Measurements from ENCODE around the gene BCL2L12.
A peak's percentile ranks its signal among the peaks of the same experiment; 100 is the strongest.

The BCL2L12 gene

DNA sequence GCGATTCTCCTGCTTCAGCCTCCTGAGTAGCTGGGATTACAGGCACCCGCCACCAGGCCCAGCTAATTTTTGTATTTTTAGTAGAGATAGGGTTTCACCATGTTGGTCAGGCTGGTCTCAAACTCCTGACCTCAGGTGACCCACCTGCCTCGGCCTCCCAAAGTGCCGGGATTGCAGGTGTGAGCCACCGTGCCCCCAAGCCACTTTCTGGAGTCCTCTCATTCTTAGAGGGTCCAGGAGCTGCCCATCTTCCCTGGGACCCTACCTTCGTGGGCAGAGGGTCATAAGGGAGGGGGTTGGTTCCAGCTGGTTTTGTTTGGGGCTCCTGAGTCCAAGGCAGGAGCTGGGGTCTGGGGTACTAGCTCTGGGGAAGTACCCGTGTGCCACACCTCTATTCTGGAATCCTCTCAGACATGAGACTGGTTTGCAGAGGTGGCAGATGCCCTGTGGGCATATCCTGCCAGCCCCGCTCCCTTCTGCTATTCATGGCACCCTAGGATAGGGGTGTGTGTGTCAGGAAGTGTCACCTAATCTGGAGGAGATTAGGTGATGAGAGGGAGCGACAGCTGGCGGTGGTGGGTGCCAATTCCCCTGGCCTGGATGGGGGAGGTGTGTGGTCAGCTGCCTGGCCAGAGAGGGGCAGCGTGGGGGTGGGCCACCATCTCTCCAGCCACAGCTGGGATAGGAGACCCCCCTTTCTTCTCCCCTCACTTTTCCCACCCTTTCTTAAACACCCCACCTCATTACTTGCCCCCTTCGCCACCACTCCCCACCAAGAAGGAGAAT lies 13.4 kb downstream of the BCL2L12 start:
- POLR2A ChIA-PET, result interaction anchor here (0.5 to 1.6 kb wide), 5 partner anchors 12 to 121 kb away, joined by 3 to 5 read pairs (median 3); partner anchors contain the start of genes RRAS and SCAF1
- TF ChIP-seq FOXM1 (IDR thresholded peaks at IDR 0.05; ENCODE audit: borderline replicate concordance), result no peak
- no peak for TF ChIP-seq TARDBP (IDR thresholded peaks at IDR 0.05)
- TF ChIP-seq FOXK2 (IDR thresholded peaks at IDR 0.05), result no peak
- no peak for TF ChIP-seq HDGF (IDR thresholded peaks at IDR 0.05; ENCODE audit: borderline replicate concordance)
- no peak for TF ChIP-seq NFRKB (IDR thresholded peaks at IDR 0.05)
- no peak for TF ChIP-seq LEF1 (IDR thresholded peaks at IDR 0.05; ENCODE audit: borderline replicate concordance)
- TF ChIP-seq, protein P1, sequence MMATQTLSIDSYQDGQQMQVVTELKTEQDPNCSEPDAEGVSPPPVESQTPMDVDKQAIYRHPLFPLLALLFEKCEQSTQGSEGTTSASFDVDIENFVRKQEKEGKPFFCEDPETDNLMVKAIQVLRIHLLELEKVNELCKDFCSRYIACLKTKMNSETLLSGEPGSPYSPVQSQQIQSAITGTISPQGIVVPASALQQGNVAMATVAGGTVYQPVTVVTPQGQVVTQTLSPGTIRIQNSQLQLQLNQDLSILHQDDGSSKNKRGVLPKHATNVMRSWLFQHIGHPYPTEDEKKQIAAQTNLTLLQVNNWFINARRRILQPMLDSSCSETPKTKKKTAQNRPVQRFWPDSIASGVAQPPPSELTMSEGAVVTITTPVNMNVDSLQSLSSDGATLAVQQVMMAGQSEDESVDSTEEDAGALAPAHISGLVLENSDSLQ (IDR thresholded peaks at IDR 0.05), result no peak
- no peak for TF ChIP-seq SP1 (IDR thresholded peaks at IDR 0.05)
- no peak for TF ChIP-seq L3MBTL2 (conservative IDR thresholded peaks at IDR 0.05)
- TF ChIP-seq ARNT (IDR thresholded peaks at IDR 0.05), result no peak
- no peak for TF ChIP-seq BHLHE40 (IDR thresholded peaks at IDR 0.05; ENCODE audit: borderline replicate concordance)
- no peak for TF ChIP-seq ELF4 (IDR thresholded peaks at IDR 0.05)
- no peak for TF ChIP-seq SUZ12 (IDR thresholded peaks at IDR 0.05)
- no peak for TF ChIP-seq FOXA1 (IDR thresholded peaks at IDR 0.05)
- DNase-seq (ENCODE audit: extremely low spot score), result no peak
- CTCF ChIA-PET, result interaction anchor here (0.5 to 2.0 kb wide), 8 partner anchors 9 to 639 kb away, joined by 3 to 6 read pairs (median 4); partner anchors contain the start of genes BCL2L12 and IRF3

DNA sequence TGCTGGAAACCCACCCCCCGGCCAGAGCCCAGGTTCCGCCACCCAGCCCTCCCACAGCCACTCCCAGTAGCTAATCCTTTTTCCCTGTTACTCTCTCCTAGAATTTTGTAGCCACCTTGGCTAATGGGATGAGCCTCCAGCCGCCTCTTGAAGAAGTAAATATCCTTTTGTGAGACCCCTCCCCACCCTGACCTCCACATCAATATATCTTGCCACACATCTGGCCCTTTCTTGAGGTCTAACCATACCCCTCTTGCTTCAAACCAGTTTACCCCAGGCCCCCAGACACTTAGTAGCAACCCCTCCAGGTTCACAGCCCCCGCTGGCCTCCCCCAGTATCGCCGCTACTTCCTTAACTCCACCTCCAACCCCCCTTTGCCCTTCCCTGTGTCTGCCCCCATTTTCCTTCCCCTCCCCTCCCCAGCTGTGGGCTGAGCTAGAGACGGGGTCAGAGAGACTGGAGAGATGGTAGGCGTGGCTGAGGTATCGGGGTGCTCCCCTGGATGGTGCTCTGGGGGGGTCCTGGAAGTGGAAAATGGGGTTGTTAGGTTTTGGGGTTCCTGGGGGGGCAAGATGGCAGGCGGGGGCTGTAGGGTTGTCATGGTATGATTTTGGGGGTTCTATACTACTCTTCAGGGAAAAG lies 14.2 kb downstream of the BCL2L12 start:
- TF ChIP-seq TARDBP (IDR thresholded peaks at IDR 0.05), result no peak
- no peak for DNase-seq (ENCODE audit: extremely low spot score)
- ChIA-PET POLR2A (interaction anchor here (0.6 to 1.0 kb wide), 2 partner anchors 38 to 123 kb away, joined by 3 read pairs; partner anchors contain the start of gene SCAF1), CTCF (interaction anchor here (0.7 to 2.0 kb wide), 5 partner anchors 9 to 204 kb away, joined by 3 to 6 read pairs (median 4); no protein-coding TSS in a partner anchor)

DNA sequence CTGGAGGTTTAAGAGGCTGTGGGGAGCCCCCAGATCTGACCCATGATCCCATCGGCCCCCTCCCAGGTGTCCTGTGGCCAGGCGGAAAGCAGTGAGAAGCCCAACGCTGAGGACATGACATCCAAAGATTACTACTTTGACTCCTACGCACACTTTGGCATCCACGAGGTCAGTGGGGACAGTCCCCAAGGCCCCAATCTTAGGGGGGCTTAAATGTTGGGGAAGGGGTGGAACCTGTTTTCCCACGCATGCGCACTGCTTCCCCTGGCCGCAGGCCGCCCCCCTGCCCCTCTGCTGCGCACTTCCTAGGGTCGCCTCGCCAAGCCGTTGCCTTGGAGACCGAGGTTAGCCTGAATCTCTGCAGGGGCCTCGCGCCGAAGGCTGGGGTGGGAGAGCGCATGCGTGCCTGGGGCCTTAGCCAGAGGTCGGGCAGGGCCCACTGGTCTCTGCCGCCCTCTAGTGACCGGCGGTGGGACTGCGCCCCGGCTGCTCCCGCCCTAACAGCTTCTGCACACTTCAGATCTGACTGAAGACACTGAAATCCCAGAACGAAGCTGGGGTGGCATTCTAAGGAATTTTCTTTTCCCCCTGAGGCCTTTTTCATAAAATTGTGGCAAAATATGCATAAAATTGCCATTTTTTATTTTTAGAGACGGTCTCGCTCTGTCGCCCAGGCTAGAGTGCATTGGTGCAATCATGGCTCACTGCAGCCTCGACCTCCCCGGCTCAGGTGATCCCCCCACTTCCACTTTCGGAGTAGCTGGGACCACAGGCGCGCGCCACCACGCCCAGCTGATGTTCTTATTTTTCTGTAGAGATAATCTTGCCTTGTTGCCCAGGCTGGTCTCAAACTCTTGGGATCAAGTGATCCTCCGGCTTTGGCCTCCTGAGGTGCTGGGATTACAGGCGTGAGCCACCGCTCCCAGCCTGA lies 15.0 kb downstream of the BCL2L12 start:
- peak; percentile 91 for DNase-seq (ENCODE audit: extremely low spot score)
- POLR2A ChIA-PET, result interaction anchor here (0.6 kb wide), 1 partner anchor 122 kb away, joined by 3 read pairs; no protein-coding TSS in a partner anchor
- CTCF ChIA-PET, result interaction anchor here (0.5 to 1.2 kb wide), 4 partner anchors 16 to 134 kb away, joined by 3 to 4 read pairs (median 4); partner anchors contain the start of genes BCL2L12, IRF3 and RRAS

DNA sequence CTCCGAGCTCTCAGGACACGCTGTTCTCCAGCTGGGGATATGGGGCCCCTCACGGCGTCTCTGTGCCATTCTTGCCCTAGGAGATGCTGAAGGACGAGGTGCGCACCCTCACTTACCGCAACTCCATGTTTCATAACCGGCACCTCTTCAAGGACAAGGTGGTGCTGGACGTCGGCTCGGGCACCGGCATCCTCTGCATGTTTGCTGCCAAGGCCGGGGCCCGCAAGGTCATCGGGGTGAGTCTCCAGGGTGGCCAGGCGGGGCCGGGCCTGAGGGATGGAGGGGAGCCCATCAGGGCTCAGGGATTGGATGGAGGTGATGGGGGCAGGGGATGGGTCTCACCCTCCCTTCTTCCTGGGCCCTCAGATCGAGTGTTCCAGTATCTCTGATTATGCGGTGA lies 16.1 kb downstream of the BCL2L12 start:
- ChIA-PET POLR2A (no interaction called here), CTCF (no interaction called here)
- no peak for DNase-seq (ENCODE audit: extremely low spot score)
- TF ChIP-seq FOXK2 (IDR thresholded peaks at IDR 0.05) (no peak), CTBP1 (IDR thresholded peaks at IDR 0.05; ENCODE audit: borderline replicate concordance) (no peak), L3MBTL2 (conservative IDR thresholded peaks at IDR 0.05) (no peak), BHLHE40 (IDR thresholded peaks at IDR 0.05; ENCODE audit: borderline replicate concordance) (no peak), NFRKB (IDR thresholded peaks at IDR 0.05) (no peak), ZNF384 (IDR thresholded peaks at IDR 0.05) (no peak), ELF4 (IDR thresholded peaks at IDR 0.05) (no peak), TARDBP (IDR thresholded peaks at IDR 0.05) (no peak), FOXM1 (IDR thresholded peaks at IDR 0.05; ENCODE audit: borderline replicate concordance) (no peak), HDGF (IDR thresholded peaks at IDR 0.05; ENCODE audit: borderline replicate concordance) (no peak), FOXA1 (IDR thresholded peaks at IDR 0.05) (no peak), ARNT (IDR thresholded peaks at IDR 0.05) (no peak), SP1 (IDR thresholded peaks at IDR 0.05) (no peak)
- TF ChIP-seq, protein P1 (IDR thresholded peaks at IDR 0.05), result no peak

More for the DNA sequence above, 15.0 kb downstream of the BCL2L12 start:
- TF ChIP-seq HDGF (IDR thresholded peaks at IDR 0.05; ENCODE audit: borderline replicate concordance) (no peak), ARNT (IDR thresholded peaks at IDR 0.05) (no peak)
- TF ChIP-seq, protein P1 (IDR thresholded peaks at IDR 0.05), result no peak

DNA sequence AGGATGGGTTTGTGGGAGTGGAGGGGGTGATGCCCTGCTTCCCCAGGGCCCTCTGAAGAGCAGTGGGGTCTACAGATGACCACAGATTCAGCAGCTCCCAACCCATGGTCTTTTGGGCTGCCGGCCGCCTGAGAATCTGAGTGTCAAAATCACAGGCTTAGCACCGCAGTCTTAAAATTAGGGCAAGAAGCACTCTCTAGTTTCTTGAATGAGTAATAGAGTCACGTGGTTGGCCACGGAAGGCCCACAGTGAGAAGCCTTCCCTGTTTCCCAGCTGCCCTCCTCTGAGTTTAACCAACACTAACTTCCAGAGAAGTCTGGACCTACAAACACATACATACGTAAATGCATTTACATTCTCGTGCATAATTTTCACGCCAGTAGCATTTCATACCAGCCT lies 16.5 kb downstream of the BCL2L12 start:
- TF ChIP-seq FOXA1 (IDR thresholded peaks at IDR 0.05) (no peak), CTBP1 (IDR thresholded peaks at IDR 0.05; ENCODE audit: borderline replicate concordance) (no peak), SUZ12 (IDR thresholded peaks at IDR 0.05) (no peak), ZNF384 (IDR thresholded peaks at IDR 0.05) (no peak), TARDBP (IDR thresholded peaks at IDR 0.05) (no peak), SP1 (IDR thresholded peaks at IDR 0.05) (no peak), ARNT (IDR thresholded peaks at IDR 0.05) (no peak), LEF1 (IDR thresholded peaks at IDR 0.05; ENCODE audit: borderline replicate concordance) (no peak), NFRKB (IDR thresholded peaks at IDR 0.05) (no peak), FOXK2 (IDR thresholded peaks at IDR 0.05) (no peak)
- POLR2A ChIA-PET, result no interaction called here
- CTCF ChIA-PET, result no interaction called here
- DNase-seq (ENCODE audit: extremely low spot score), result no peak
